Kidney (tissue), 14 donors: ENCODE measurements around the gene SH3BGRL2. TPM values are rescaled to one million over a fixed set of nuclear protein-coding genes. Genes with fewer than 3 reads are reported as not detected.
A peak's percentile ranks its signal among the peaks of the same experiment; 100 is the strongest.

Experiments used
- DNase-seq, 5 donors: peaks; one replicate each; pipeline ENCODE4 v3.0.0-alpha.2; 2013 to 2020
- FAIRE-seq: peaks from 2 replicates; lab custom pipeline; 2012; peaks lifted over from hg19 to GRCh38; lab: Jason Lieb, UNC
- H3K27ac ChIP-seq, 2 donors: one replicate each; pipeline ENCODE4 v1.7.0; 2013; ENCODE audit warnings: low read depth in 2 of 2, low read length in 2 of 2, inconsistent platforms in 1 of 2
- H3K27me3 ChIP-seq: one replicate; pipeline ENCODE4 v1.7.1; 2013; ENCODE audit warnings: low read length, inconsistent platforms; ENCODE audit not compliant: control insufficient read depth, insufficient read depth
- H3K36me3 ChIP-seq, 3 donors: one replicate each; pipeline versions ENCODE4 v1.7.0 to v1.7.1; 2013; ENCODE audit warnings: low read length in 3 of 3, control low read depth in 1 of 3, inconsistent platforms in 1 of 3; ENCODE audit not compliant: insufficient read depth in 3 of 3, control insufficient read depth in 2 of 3
- H3K4me1 ChIP-seq, 3 donors: one replicate each; pipeline versions ENCODE4 v1.7.0 to v1.7.1; 2013; ENCODE audit warnings: low read length in 3 of 3, inconsistent platforms in 1 of 3, low read depth in 1 of 3; ENCODE audit not compliant: control insufficient read depth in 2 of 3, insufficient read depth in 2 of 3
- H3K4me3 ChIP-seq, 3 donors: one replicate each; pipeline versions ENCODE4 v1.7.0 to v1.8.1; 2013; ENCODE audit warnings: low read length in 3 of 3, control low read depth in 1 of 3, inconsistent platforms in 1 of 3
- H3K9ac ChIP-seq, 3 donors: one replicate each; pipeline versions ENCODE4 v1.7.0 to v1.7.1; 2013; ENCODE audit warnings: low read length in 3 of 3, control low read depth in 1 of 3, inconsistent platforms in 1 of 3
- H3K9me3 ChIP-seq, 3 donors: one replicate each; pipeline versions ENCODE4 v1.7.0 to v1.7.1; 2013; ENCODE audit warnings: low read length in 3 of 3, control low read depth in 1 of 3, inconsistent platforms in 1 of 3; ENCODE audit not compliant: control insufficient read depth in 2 of 3, insufficient read depth in 1 of 3
- intact Hi-C: fragments of 100-400 bp; cut with DNase I; formaldehyde crosslinking; loops from one replicate; pipeline ENCODE4 v1.11.1; 2022
- polyA plus RNA-seq: library from polyadenylated mRNA; stranded (reverse); fragments of 350-450 nt; fragmentation: Illumina TruSeq; extraction: RNeasy Lipid Tissue Mini Kit (QIAGEN cat#74804); gene quantifications from one replicate; pipeline ENCODE4 v1.2.3, GENCODE V29; 2014; ENCODE audit warnings: low read depth, low replicate concordance; ENCODE audit not compliant: insufficient read depth
- total RNA-seq: library from RNA; stranded (reverse); fragmentation: NEBNext Ultra II Directional; extraction: Animal tissue kit (Norgen Biotek cat#: 25700); gene quantifications from one replicate; pipeline ENCODE4 v1.2.1, GENCODE V29; 2021
- TF ChIP-seq, protein P1 (sequence below): IDR thresholded peaks from 3 replicates; pipeline ENCODE4 v1.5.1; 2012; ENCODE audit warnings: mild to moderate bottlenecking, moderate library complexity, borderline replicate concordance; ENCODE audit not compliant: insufficient read depth; ENCODE audit errors: extremely low read depth
- donor health status: control.
- donor health status: control.
- donor health status: control.
- donor health status: control.
- donor health status: control.
- donor health status: DM: yes; HTN: yes; CAD: no.
- donor health status: Normal renal cell carcinoma (clear cell type).

The SH3BGRL2 gene
- total and polyA plus RNA-seq, 2 donors from 2014 or later: 14.6 to 18.6 TPM

DNA sequence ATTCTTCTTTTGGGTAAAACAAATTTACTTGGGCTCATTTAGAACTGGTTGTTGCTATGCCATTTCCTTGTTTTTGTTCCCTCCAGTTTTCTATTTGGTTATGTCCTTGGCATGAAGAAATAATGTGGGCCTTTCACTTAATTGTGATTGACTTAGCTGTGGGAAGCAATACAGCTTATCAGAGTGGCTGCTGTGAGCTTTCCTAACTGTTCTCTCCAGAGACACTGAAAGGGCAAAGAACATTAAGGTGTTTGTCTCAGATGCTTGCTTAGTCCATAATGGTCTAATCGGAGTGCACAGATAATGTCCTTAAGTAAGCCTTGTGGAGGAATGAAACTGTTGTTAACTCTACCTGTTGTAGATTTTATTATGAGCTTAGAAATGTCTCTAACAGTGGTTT, 56.6 kb downstream of the SH3BGRL2 start:
- DNase-seq (no peak), FAIRE-seq (no peak)
- H3K4me1 ChIP-seq: peaks cover 0 to 14% (median 2%) of the 10 kb centered on the region in 3 donors
- no peaks in the 10 kb centered on the region for H3K36me3 ChIP-seq
- H3K9ac ChIP-seq: no peak overlapping the region
- no peaks in the 10 kb centered on the region for H3K27me3 ChIP-seq
- H3K4me3 ChIP-seq: no peak overlapping the region
- TF ChIP-seq, protein P1, sequence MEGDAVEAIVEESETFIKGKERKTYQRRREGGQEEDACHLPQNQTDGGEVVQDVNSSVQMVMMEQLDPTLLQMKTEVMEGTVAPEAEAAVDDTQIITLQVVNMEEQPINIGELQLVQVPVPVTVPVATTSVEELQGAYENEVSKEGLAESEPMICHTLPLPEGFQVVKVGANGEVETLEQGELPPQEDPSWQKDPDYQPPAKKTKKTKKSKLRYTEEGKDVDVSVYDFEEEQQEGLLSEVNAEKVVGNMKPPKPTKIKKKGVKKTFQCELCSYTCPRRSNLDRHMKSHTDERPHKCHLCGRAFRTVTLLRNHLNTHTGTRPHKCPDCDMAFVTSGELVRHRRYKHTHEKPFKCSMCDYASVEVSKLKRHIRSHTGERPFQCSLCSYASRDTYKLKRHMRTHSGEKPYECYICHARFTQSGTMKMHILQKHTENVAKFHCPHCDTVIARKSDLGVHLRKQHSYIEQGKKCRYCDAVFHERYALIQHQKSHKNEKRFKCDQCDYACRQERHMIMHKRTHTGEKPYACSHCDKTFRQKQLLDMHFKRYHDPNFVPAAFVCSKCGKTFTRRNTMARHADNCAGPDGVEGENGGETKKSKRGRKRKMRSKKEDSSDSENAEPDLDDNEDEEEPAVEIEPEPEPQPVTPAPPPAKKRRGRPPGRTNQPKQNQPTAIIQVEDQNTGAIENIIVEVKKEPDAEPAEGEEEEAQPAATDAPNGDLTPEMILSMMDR: no peak
- no peak overlapping the region for H3K27ac ChIP-seq
- H3K9me3 ChIP-seq: no peaks in the 10 kb centered on the region
- intact Hi-C loops: no loop called here

DNA sequence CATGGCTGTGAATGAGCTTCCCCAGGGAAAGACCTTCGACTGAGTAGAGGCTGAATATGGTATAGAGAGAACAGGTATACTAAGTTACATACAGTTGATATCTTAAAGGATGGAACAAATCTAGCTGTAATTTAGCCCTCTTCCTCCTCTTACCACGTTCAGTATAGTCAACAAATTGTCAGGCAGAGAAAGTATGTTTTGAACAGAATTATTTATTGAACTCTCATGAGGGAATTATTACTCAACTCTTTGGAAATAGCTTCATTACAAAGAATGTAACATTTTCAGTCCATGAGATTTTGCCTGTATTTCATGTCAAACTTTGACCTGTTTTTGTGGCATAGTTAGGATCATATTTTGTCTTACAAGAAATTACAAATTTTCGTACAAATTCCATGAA, 63.0 kb downstream of the SH3BGRL2 start:
- Histone ChIP-seq H3K36me3 (peaks cover 0 to 2% (median 0%) of the 10 kb centered on the region in 3 donors), H3K4me1 (no peaks in the 10 kb centered on the region), H3K4me3 (no peak overlapping the region), H3K9me3 (no peaks in the 10 kb centered on the region), H3K27me3 (no peaks in the 10 kb centered on the region), H3K27ac (no peak overlapping the region), H3K9ac (no peak overlapping the region)
- FAIRE-seq (peak; percentile 15), DNase-seq (no peak)
- TF ChIP-seq, protein P1: no peak
- intact Hi-C loops: loop anchor here (10.0 kb wide), 1 partner anchor 119 kb away; no protein-coding TSS in a partner anchor

DNA sequence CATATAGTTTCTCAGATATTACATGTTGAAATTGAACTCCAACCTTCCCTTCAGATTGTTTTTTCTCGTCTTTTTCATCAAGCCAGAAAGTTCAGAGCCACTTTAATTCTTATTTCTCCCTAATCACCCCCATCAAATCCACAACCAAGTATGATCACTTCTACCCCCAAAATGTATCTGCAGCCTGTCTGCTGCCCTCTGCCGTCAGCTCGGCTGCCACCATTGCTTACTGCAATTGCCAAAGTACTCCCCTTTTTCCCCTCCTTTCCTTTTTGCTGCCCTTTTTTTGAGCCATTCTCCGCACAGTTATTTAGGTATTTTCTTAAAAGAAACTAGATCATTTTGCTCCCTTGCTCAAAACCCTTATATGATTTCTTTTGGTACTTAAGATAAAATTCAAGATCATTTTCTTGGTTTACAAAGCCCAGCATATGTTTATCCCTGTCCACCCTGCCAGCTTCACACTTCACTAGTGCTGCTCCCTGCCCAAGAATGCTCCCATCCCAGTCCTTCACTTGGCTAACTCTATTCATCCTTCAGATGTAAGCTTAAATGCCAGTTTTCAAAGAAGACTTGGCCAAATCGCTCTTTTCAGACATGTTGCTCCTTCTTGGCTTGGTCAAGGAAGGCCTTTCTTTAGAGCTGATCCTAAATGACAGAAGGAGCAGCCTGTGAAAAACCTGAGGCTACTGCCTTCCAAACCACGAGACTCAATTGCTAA, 63.7 kb downstream of the SH3BGRL2 start:
- peaks cover 0 to 5% (median 0%) of the 10 kb centered on the region in 3 donors for H3K36me3 ChIP-seq
- H3K27ac ChIP-seq: no peak overlapping the region
- no peaks in the 10 kb centered on the region for H3K9me3 ChIP-seq
- DNase-seq (no peak), FAIRE-seq (no peak)
- no peaks in the 10 kb centered on the region for H3K4me1 ChIP-seq
- no peak overlapping the region for H3K4me3 ChIP-seq
- intact Hi-C loops: loop anchor here (10.0 kb wide), 1 partner anchor 120 kb away; no protein-coding TSS in a partner anchor
- H3K27me3 ChIP-seq: no peaks in the 10 kb centered on the region
- no peak overlapping the region for H3K9ac ChIP-seq
- TF ChIP-seq, protein P1: no peak
